A673 (cell line): Measurements from ENCODE around the gene FAM229A.

ENCODE experiments used
- EZH2 ChIP-seq: fragments of 200-600 bp; sonication (generic); IDR thresholded peaks from 2 replicates; pipeline ENCODE4 v1.6.1; 2017; ENCODE audit warnings: borderline replicate concordance, low read depth, mild to moderate bottlenecking, mixed read lengths, antibody characterized with exemption, low read length; ENCODE audit not compliant: poor library complexity, severe bottlenecking
- TF ChIP-seq, protein P1 (sequence below): fragments of 300-800, 200-600 bp; sonication (generic); conservative IDR thresholded peaks from 2 replicates; pipeline ENCODE4 v1.5.1; 2017; ENCODE audit warnings: low read depth, mild to moderate bottlenecking, antibody characterized with exemption, low read length, moderate library complexity, mixed read lengths

DNA sequence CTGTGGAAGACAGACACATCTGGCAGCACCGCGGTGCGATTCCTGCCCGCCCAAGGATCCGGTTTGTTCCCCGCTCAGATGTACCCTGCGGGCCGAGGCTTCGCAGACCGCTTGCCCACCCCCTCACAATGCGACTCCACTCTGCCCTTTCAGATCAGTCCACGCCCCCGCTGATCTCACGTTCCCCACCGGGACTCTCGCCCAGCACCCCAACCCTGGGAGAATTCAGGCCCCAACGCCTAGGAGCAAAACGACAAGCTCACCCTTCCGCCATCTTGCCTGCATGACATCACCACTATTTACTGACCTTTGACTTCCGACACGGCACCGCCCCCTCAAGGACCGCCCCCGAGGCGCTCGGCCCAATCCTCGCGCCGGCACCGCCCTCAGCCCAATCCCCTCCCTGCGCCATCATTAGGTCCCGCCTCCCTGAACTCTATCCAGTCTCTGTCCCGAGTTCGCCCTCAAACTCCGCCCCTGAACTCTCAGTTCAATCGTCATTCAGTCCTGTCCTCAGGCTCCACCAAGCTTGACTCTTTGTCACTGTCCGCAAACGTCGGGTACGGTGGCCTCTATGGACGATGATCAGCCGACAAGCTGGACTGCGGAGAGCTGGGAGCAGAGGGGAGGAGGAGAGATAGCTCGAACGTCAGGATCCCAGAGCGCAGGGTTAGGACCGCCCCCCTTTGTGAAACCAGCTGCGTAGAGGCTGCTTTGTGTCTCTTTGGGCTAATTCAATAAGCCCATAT is 32.0 kb upstream of the FAM229A start, which contains the start of gene BSDC1:
- TF ChIP-seq, protein P1, sequence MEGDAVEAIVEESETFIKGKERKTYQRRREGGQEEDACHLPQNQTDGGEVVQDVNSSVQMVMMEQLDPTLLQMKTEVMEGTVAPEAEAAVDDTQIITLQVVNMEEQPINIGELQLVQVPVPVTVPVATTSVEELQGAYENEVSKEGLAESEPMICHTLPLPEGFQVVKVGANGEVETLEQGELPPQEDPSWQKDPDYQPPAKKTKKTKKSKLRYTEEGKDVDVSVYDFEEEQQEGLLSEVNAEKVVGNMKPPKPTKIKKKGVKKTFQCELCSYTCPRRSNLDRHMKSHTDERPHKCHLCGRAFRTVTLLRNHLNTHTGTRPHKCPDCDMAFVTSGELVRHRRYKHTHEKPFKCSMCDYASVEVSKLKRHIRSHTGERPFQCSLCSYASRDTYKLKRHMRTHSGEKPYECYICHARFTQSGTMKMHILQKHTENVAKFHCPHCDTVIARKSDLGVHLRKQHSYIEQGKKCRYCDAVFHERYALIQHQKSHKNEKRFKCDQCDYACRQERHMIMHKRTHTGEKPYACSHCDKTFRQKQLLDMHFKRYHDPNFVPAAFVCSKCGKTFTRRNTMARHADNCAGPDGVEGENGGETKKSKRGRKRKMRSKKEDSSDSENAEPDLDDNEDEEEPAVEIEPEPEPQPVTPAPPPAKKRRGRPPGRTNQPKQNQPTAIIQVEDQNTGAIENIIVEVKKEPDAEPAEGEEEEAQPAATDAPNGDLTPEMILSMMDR, result no peak
- TF ChIP-seq EZH2, result no peak
